ENCODE data around the gene OSBPL3. TPM values are rescaled to one million over a fixed set of nuclear protein-coding genes. Genes with fewer than 3 reads are reported as not detected.
A peak's percentile ranks its signal among the peaks of the same experiment; 100 is the strongest.

Gene OSBPL3
- total and polyA plus RNA-seq, 2 donors (not counting 3 experiments of a cell fraction or from before 2014, with no cell fraction given): 7.5 to 27.1 TPM

- no peak for TF ChIP-seq FOS (IDR thresholded peaks at IDR 0.05; ENCODE audit: borderline replicate concordance, insufficient read depth, low read length)
- TF ChIP-seq POLR2A (IDR thresholded peaks at IDR 0.05; ENCODE audit: low read depth, low read length): no peak
- no peak for TF ChIP-seq JUN (IDR thresholded peaks at IDR 0.05; ENCODE audit: borderline replicate concordance, insufficient read depth, insufficient read length, low read depth)
- TF ChIP-seq POLR2AphosphoS5 (IDR thresholded peaks at IDR 0.05; ENCODE audit: insufficient read depth, low read depth, low read length): no peak
- no peak for TF ChIP-seq MAX (IDR thresholded peaks at IDR 0.05; ENCODE audit: insufficient read depth, insufficient read length)
- no peak for TF ChIP-seq MYC (IDR thresholded peaks at IDR 0.05; ENCODE audit: low read depth, low read length)
- no peak for TF ChIP-seq GATA2 (IDR thresholded peaks at IDR 0.05; ENCODE audit: insufficient read depth, insufficient read length, low read depth, low read length)
- no peak for TF ChIP-seq CTCF (IDR thresholded peaks at IDR 0.05; ENCODE audit: extremely low read depth in 1 of 2, insufficient read depth in 1 of 2, low read depth in 1 of 2, low read length in 2 of 2)
- TF ChIP-seq EZH2 (IDR thresholded peaks at IDR 0.05; ENCODE audit: borderline replicate concordance, low read depth, low read length, severe bottlenecking): no peak
- H3K4me2 ChIP-seq (ENCODE audit: insufficient read depth, low read length): peak overlapping the region; percentile 25
- DNase-seq (ENCODE audit: low read depth, low spot score) (peak; percentile 80), FAIRE-seq (no peak)
- POLR2A ChIA-PET: interaction anchor here (1.4 kb wide), 1 partner anchor 60 kb away, joined by 3 read pairs; no protein-coding TSS in a partner anchor
- no peak overlapping the region for H2AFZ ChIP-seq (ENCODE audit: low read depth, low read length)
- CTCF ChIA-PET: interaction anchor here (0.6 to 1.8 kb wide), 4 partner anchors 10 to 100 kb away, joined by 3 to 5 read pairs (median 4); no protein-coding TSS in a partner anchor
- H3K9me1 ChIP-seq (replicated peaks; ENCODE audit: control insufficient read depth, extremely low read depth, insufficient read depth, low read length): no peaks in the 10 kb centered on the region
- H3K79me2 ChIP-seq (ENCODE audit: control insufficient read depth, insufficient read depth, low read length): peaks cover 81% of the 10 kb centered on the region
- peak overlapping the region; percentile 12 for H3K27ac ChIP-seq (ENCODE audit: insufficient read depth, low read depth, low read length)
- BruUV-seq (replicated peaks): no TSS peak
- no peak overlapping the region for H3K4me3 ChIP-seq (replicated peaks in 1 of 3; ENCODE audit: insufficient read depth in 1 of 3, low read depth in 1 of 3, low read length in 3 of 3)
- no peak overlapping the region for H3K9ac ChIP-seq (replicated peaks; ENCODE audit: extremely low read depth, insufficient read depth, low read length)
- no peaks in the 10 kb centered on the region for H3K36me3 ChIP-seq (ENCODE audit: control insufficient read depth in 2 of 2, extremely low read depth in 1 of 2, insufficient read depth in 2 of 2, low read length in 2 of 2)
- H4K20me1 ChIP-seq (replicated peaks; ENCODE audit: control insufficient read depth, extremely low read depth, insufficient read depth, low read length): no peaks in the 10 kb centered on the region
- peaks cover 26% of the 10 kb centered on the region for H3K4me1 ChIP-seq (ENCODE audit: control insufficient read depth, extremely low read depth, insufficient read depth, low read length)
- dilution Hi-C loops (cut with MboI; ENCODE audit: extremely low pct_ligation_motif_present, low sequenced_read_pairs) (no loop called here), intact Hi-C loops (cut with micrococcal nuclease) (no loop called here)
- H3K27me3 ChIP-seq (ENCODE audit: control insufficient read depth in 2 of 2, insufficient read depth in 2 of 2, low read length in 2 of 2): no peaks in the 10 kb centered on the region
- H3K9me3 ChIP-seq (replicated peaks; ENCODE audit: control insufficient read depth, insufficient read depth, low read length): no peaks in the 10 kb centered on the region
Observed at GRCh38 chr7:24921362-24921679, 58.7 kb downstream of the OSBPL3 start.

Data from endothelial cell of umbilical vein (primary cell).